Measurements from ENCODE around the gene ZNF33B.
"Not testable (repeated sequence)": the region's sequence is repeated elsewhere in the genome, so short reads cannot be mapped to it uniquely, and the experiment has no call there.

ZNF33B gene

DNA sequence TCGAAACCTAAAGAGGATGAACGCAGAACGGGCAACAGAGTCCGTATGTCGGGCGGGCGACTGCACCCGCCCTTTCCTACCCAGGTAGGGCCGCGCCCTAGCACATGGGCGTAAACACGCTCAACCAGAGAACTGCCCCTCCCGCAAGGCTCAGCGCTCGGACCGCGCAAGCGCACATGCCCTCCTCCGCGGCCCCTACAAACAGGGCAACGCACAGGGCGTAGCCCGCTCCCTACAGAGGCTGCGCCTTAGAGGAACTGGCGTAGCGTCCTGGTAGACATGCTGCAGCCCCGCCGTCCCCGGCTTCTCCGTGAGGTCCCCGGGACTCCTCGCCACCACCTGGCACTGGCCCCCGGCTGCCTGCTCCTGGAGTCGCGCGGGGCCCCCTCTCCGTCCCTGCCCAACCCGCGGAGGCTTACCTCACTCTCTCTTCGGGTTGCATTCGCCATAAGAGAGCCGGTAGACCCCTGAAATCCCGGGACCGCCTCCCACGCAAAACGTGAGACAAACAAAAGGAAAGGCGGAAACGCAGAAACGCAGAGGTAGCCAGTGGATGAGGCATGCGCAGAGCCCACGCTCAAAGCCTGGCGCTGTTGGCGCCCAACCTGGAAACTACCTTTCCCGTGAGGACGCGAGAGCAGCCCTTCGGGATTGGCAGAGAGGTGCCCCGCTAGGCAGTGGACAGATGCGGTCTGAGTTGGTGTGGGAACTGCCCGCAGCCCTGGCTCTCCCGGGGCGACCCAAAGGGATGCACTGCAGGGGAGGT is at the start of gene ZNF33B:
Gene ZNF33B, minus strand, starts transcription at position 516 of the 766 bp plus-strand sequence. CDS start 1,642 bp downstream, outside the sequence.
- TF ChIP-seq, protein P1, sequence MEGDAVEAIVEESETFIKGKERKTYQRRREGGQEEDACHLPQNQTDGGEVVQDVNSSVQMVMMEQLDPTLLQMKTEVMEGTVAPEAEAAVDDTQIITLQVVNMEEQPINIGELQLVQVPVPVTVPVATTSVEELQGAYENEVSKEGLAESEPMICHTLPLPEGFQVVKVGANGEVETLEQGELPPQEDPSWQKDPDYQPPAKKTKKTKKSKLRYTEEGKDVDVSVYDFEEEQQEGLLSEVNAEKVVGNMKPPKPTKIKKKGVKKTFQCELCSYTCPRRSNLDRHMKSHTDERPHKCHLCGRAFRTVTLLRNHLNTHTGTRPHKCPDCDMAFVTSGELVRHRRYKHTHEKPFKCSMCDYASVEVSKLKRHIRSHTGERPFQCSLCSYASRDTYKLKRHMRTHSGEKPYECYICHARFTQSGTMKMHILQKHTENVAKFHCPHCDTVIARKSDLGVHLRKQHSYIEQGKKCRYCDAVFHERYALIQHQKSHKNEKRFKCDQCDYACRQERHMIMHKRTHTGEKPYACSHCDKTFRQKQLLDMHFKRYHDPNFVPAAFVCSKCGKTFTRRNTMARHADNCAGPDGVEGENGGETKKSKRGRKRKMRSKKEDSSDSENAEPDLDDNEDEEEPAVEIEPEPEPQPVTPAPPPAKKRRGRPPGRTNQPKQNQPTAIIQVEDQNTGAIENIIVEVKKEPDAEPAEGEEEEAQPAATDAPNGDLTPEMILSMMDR (IDR thresholded peaks at IDR 0.05; ENCODE audit: low read depth, low read length) = no peak

DNA sequence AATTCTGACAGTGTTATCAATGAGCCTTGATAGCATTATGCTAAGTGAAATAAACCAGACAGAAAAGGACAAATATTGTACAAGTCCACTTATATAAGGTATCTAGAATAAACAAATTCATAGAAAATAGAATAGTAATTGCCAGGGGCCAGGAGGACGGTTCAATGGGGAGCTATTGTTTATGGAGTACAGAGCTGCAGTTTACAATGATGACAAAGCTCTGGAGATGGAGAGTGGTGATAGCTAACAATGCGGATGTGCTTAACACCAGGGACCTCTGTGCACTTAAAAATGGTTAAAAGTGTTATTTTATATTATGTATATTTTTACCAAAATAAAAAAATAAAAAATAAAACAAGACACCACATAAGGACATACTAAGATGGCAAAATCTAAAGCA is 46.1 kb upstream of the ZNF33B start:
- TF ChIP-seq, protein P1 (IDR thresholded peaks at IDR 0.05; ENCODE audit: low read depth, low read length) = no peak
- no peak for DNase-seq (ENCODE audit: extremely low read depth, low read depth)

More for the DNA sequence above, at the start of gene ZNF33B:
- DNase-seq (ENCODE audit: extremely low read depth, low read depth) = peak; percentile 77

DNA sequence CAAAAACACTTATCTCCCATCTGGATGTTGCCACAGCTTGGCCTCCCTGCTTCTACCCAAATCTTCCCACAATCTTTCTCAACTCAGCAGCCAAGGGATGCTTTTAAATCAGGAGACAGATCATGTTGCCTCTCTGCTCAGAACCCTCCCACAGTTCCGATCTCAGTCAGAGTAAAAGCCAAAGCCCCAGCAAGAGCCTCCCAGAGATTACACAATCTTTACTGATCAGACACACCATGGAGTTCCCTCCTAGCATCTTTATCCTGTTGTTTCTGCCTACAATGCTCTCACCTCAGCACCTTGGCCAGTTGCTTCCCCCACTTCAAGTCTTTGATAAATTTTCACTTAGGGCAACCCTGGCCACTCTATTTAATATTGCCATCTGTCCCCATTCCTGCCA is 41.9 kb upstream of the ZNF33B start:
- TF ChIP-seq, protein P1 (IDR thresholded peaks at IDR 0.05; ENCODE audit: low read depth, low read length) = no peak
- no peak for DNase-seq (ENCODE audit: extremely low read depth, low read depth)

DNA sequence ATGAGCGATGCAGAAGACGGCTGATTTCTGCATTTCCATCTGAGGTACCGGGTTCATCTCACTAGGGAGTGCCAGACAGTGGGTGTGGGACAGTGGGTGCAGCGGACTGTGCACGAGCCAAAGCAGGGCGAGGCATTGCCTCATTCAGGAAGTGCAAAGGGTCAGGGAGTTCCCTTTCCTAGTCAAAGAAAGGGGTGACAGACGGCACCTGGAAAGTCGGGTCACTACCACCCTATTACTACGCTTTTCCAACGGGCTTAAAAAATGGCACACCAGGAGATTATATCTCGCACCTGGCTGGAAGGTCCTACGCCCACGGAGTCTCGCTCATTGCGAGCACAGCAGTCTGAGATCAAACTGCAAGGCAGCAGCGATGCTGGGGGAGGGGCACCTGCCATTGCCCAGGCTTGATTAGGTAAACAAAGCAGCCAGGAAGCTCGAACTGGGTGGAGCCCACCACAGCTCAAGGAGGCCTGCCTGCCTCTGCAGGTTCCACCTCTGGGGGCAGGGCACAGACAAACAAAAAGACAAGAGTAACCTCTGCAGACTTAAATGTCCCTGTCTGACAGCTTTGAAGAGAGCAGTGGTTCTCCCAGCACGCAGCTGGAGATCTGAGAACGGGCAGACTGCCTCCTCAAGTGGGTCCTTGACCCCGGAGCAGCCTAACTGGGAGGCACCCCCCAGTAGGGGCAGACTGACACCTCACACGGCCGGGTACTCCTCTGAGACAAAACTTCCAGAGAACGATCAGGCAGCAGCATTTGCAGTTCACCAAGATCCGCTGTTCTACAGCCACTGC is 27.0 kb upstream of the ZNF33B start:
- not testable (repeated sequence) for DNase-seq (ENCODE audit: extremely low read depth, low read depth)

DNA sequence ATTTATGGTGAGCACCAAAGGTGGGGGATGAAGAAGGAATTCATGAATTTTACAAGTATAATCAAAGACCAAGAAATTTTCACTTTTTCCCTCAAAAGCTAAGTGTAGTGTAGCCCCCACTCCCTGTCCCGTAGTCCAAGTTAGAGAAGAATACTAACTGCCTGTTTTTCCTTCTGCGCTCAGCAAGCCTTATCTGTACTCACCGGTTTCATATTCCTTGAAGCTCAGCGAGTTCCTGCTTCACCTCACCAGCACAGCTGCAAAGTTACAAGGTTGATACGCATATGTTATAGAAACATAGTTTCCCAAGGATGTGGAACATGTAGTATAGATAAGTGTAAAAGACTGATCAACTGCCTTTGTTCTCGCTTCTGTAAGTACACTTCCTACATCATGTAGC is 16.0 kb upstream of the ZNF33B start:
- TF ChIP-seq, protein P1 (IDR thresholded peaks at IDR 0.05; ENCODE audit: low read depth, low read length) = no peak
- no peak for DNase-seq (ENCODE audit: extremely low read depth, low read depth)

DNA sequence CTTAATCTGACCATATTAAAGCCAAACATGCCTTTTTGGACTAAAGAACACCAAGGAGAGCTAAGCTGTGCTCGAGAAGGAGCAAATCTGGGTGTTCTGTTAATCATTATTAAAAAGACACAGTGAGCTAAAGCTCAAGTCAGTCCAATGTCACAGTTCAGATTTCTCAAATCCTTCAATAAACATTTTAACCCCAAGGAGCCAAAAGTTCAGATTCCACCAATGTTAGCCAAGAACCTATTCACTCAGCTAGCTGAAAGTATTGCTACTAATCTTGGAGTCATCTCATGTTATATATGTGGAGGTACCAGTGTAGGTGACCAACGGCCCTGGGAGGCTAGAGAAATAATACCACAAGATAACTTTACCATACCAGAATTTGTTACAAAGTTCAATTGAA is 14.5 kb upstream of the ZNF33B start:
- no peak for DNase-seq (ENCODE audit: extremely low read depth, low read depth)
- TF ChIP-seq, protein P1 (IDR thresholded peaks at IDR 0.05; ENCODE audit: low read depth, low read length) = no peak

DNA sequence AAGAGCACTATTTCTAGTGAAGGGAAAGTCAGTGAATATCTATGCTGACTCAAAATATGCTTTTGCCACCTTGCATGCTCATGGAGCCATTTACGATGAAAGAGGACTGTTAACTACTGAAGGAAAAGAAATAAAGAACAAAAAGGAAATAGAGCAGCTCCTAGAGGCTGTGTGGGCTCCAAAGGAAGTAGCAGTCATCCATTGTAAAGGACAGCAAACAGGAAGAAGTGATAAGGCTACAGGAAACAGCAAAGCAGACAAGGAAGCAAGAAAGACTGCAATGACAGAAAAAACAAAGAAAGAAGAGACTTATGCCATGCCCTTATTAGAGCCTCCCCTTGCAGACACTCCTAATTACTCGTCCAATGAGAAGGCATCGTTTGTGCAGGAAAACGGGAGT is 12.0 kb upstream of the ZNF33B start:
- TF ChIP-seq, protein P1 (IDR thresholded peaks at IDR 0.05; ENCODE audit: low read depth, low read length) = no peak
- DNase-seq (ENCODE audit: extremely low read depth, low read depth) = no peak

Data from AG09319 (cell line).